ENCODE results near the gene SHC2. TPM values are rescaled to one million over a fixed set of nuclear protein-coding genes. Genes with fewer than 3 reads are reported as not detected.
A peak's percentile ranks its signal among the peaks of the same experiment; 100 is the strongest.

The SHC2 gene
- total RNA-seq, 1 experiment from 2014 or later, result 16.6 TPM

- H3K4me1 Mint-ChIP-seq, result peaks cover 33 to 44% of the 10 kb centered on the region in 2 experiments
- H3K36me3 Mint-ChIP-seq (ENCODE audit: insufficient read depth in 1 of 3, low read depth in 3 of 3), result peaks cover 0 to 4% (median 2%) of the 10 kb centered on the region in 3 experiments; a peak in 3 of 7 replicates
- no peak overlapping the region for H4K5ac ChIP-seq (ENCODE audit: insufficient read length, low read depth, low read length)
- no peak overlapping the region for H4K8ac ChIP-seq (replicated peaks; ENCODE audit: insufficient read length, low read depth, low read length)
- no peak overlapping the region for H2BK15ac ChIP-seq (ENCODE audit: low read depth, low read length)
- peak overlapping the region in 1 of 3 experiments; percentile 89; a peak in 3 of 7 replicates for H3K27ac Mint-ChIP-seq
- H2BK5ac ChIP-seq (ENCODE audit: insufficient read length, low read length), result no peak overlapping the region
- H2AFZ ChIP-seq (ENCODE audit: low read length), result no peak overlapping the region
- no peak overlapping the region for H3K23ac ChIP-seq (ENCODE audit: insufficient read length, low read depth, low read length)
- no peak overlapping the region for H2BK12ac ChIP-seq (ENCODE audit: insufficient read length, low read depth, low read length)
- H4K20me1 ChIP-seq (ENCODE audit: control insufficient read depth, insufficient read depth, insufficient read length), result no peaks in the 10 kb centered on the region
- no peak overlapping the region for H3K4ac ChIP-seq (ENCODE audit: low read depth, low read length)
- H3K79me1 ChIP-seq (ENCODE audit: insufficient read depth, low read depth, low read length, poor library complexity, severe bottlenecking), result no peaks in the 10 kb centered on the region
- H4K91ac ChIP-seq (ENCODE audit: insufficient read length, low read depth, low read length), result no peak overlapping the region
- WGBS (ENCODE audit: extremely low coverage, insufficient read length, low lambda C conversion rate), result no CpG with 5 or more reads among the region's 44 CpGs
- no peak overlapping the region for H3T11ph ChIP-seq (ENCODE audit: low read length)
- no peak overlapping the region for H3K27ac ChIP-seq (ENCODE audit: insufficient read length, low read depth, low read length)
- H2BK20ac ChIP-seq (ENCODE audit: low read depth, low read length, poor library complexity, severe bottlenecking), result no peak overlapping the region
- H3K9me3 Mint-ChIP-seq, result peaks cover 15 to 27% of the 10 kb centered on the region in 2 experiments
- no peak overlapping the region for H3K4me3 Mint-ChIP-seq
- peak; percentile 84 for DNase-seq
- H3K9me3 ChIP-seq (ENCODE audit: control insufficient read depth, low read depth, low read length), result no peaks in the 10 kb centered on the region
- H3K79me2 ChIP-seq (ENCODE audit: insufficient read depth, low read length), result no peaks in the 10 kb centered on the region
- H2BK120ac ChIP-seq (ENCODE audit: low read depth, low read length, poor library complexity, severe bottlenecking), result no peak overlapping the region
- H3K9ac ChIP-seq (ENCODE audit: extremely low read depth, insufficient read length, low read length), result no peak overlapping the region
- no peaks in the 10 kb centered on the region for H3K27me3 ChIP-seq (ENCODE audit: insufficient read depth, low read length)
- H3K23me2 ChIP-seq (ENCODE audit: insufficient read length, low read depth, low read length, poor library complexity, severe bottlenecking), result no peaks in the 10 kb centered on the region
- H2AK5ac ChIP-seq (ENCODE audit: insufficient read length, low read length), result no peak overlapping the region
- no peak overlapping the region for H3K18ac ChIP-seq (ENCODE audit: insufficient read length, low read depth, low read length)
- peaks cover 42% of the 10 kb centered on the region for H3K27me3 Mint-ChIP-seq (ENCODE audit: low read depth)
- H3K56ac ChIP-seq (ENCODE audit: insufficient read length, low read depth, low read length), result no peak overlapping the region
- TF ChIP-seq CTCF (conservative IDR thresholded peaks at IDR 0.05), result peak; percentile 90
- no peaks in the 10 kb centered on the region for H3K4me1 ChIP-seq (ENCODE audit: insufficient read depth, low read length)
- no peak overlapping the region for H3K4me2 ChIP-seq (ENCODE audit: insufficient read depth, insufficient read length, low read length)
- no peak overlapping the region for H3K14ac ChIP-seq (ENCODE audit: insufficient read depth, low read length)
These were observed 76.7 kb downstream of the SHC2 start for GRCh38 chr19:383922-384798.
